Measurements from ENCODE around the gene CHST14.
"Not testable (repeated sequence)": the region's sequence is repeated elsewhere in the genome, so short reads cannot be mapped to it uniquely, and the experiment has no call there.

The CHST14 gene

DNA sequence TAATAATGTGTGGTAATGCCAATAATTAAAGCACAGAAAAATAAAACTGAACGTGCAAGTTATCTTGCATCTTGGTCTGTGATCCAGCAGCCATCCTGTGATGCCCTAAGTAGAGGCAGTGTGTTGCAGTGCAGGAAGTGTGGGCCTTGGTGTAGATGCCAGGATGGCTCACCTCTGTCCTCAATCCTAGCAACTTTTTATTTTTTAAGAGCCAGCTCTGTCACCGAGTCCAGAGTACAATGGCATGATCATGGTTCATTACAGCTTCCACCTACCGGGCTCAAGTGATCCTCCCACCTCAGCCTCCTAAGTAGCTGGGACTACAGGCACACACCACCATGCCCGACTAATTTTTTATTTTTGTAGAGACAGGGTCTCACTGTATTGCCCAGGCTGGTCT is 22.4 kb upstream of the CHST14 start:
- no peak for DNase-seq (ENCODE audit: low read depth)
- TF ChIP-seq, protein P1, sequence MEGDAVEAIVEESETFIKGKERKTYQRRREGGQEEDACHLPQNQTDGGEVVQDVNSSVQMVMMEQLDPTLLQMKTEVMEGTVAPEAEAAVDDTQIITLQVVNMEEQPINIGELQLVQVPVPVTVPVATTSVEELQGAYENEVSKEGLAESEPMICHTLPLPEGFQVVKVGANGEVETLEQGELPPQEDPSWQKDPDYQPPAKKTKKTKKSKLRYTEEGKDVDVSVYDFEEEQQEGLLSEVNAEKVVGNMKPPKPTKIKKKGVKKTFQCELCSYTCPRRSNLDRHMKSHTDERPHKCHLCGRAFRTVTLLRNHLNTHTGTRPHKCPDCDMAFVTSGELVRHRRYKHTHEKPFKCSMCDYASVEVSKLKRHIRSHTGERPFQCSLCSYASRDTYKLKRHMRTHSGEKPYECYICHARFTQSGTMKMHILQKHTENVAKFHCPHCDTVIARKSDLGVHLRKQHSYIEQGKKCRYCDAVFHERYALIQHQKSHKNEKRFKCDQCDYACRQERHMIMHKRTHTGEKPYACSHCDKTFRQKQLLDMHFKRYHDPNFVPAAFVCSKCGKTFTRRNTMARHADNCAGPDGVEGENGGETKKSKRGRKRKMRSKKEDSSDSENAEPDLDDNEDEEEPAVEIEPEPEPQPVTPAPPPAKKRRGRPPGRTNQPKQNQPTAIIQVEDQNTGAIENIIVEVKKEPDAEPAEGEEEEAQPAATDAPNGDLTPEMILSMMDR (conservative IDR thresholded peaks at IDR 0.05; ENCODE audit: control insufficient read depth, insufficient read depth, low read depth, low read length), result no peak
- H3K4me3 ChIP-seq (ENCODE audit: control insufficient read depth, low read depth, low read length), result no peak overlapping the region

DNA sequence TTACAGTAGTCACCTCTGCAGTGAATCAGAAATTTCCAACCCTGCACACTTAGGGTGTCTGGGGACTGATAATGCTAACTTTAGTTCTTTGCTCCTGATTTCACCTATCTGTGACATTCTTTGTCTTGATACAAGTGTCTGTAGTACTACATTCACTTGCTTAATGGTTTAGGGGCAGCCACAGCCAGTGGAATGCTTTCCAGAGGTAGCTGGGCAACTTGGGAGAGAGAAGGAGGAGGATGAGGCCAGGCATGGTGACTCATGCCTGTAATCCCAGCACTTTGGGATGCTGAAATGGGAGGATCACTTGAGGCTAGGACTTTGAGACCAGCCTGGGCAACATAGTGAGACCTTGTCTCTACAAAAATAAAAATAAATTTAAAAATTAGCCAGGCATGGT is 21.5 kb upstream of the CHST14 start:
- H3K4me3 ChIP-seq (ENCODE audit: control insufficient read depth, low read depth, low read length), result no peak overlapping the region
- TF ChIP-seq, protein P1 (conservative IDR thresholded peaks at IDR 0.05; ENCODE audit: control insufficient read depth, insufficient read depth, low read depth, low read length), result no peak
- DNase-seq (ENCODE audit: low read depth), result peak; percentile 46

DNA sequence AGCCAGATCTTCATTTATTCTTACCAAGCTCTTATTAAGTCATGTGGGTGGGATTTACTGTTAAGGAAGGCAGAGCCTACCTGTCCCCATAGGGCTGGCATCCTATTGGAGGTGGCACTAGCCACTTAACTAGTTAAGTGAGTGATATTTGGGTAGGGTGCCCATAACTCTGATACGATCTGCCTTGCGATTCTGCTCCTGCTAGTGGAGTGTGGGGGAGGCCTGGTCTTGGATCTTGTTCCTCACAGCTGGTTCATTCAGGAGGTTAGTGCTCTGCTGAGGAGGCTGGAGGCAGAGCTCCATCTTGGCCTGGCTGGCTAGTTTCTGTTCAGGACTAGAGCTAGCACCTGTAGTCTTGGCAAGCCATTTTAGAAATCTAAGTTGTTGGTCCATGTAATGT is 20.7 kb upstream of the CHST14 start:
- H3K4me3 ChIP-seq (ENCODE audit: control insufficient read depth, low read depth, low read length), result no peak overlapping the region
- TF ChIP-seq, protein P1 (conservative IDR thresholded peaks at IDR 0.05; ENCODE audit: control insufficient read depth, insufficient read depth, low read depth, low read length), result no peak
- DNase-seq (ENCODE audit: low read depth), result no peak

DNA sequence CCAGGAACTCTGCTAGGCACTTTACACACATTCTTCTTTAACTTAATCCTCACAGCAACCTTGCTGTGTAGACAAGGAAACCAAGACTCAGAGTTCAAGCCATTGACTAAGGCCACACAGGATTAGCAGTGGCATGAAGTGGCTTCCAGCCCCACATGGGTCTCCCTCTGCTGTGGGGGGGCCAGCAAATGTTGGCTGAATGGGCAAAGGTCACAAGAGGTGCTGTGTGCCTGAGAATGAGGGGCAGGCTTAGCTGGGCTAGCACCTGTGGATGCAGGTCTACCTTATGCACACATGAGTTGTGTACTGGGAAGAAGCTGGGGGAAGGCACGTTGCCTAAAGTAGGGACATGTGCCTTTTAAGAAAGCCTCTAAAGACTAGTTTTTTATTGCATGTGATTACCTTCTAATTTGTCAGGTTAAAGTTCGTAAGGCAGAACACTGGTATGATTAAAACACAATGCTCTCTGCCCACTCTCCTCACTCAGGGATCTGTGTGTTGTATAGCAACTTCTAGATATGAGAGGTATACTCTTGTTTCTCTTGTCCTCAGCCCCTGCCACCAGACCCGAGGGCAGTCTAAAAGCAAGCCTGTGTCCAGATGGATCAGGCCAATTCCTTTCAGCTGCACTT is 19.1 kb upstream of the CHST14 start:
- DNase-seq (ENCODE audit: low read depth), result no peak
- TF ChIP-seq, protein P1 (conservative IDR thresholded peaks at IDR 0.05; ENCODE audit: control insufficient read depth, insufficient read depth, low read depth, low read length), result no peak
- H3K4me3 ChIP-seq (ENCODE audit: control insufficient read depth, low read depth, low read length), result no peak overlapping the region

DNA sequence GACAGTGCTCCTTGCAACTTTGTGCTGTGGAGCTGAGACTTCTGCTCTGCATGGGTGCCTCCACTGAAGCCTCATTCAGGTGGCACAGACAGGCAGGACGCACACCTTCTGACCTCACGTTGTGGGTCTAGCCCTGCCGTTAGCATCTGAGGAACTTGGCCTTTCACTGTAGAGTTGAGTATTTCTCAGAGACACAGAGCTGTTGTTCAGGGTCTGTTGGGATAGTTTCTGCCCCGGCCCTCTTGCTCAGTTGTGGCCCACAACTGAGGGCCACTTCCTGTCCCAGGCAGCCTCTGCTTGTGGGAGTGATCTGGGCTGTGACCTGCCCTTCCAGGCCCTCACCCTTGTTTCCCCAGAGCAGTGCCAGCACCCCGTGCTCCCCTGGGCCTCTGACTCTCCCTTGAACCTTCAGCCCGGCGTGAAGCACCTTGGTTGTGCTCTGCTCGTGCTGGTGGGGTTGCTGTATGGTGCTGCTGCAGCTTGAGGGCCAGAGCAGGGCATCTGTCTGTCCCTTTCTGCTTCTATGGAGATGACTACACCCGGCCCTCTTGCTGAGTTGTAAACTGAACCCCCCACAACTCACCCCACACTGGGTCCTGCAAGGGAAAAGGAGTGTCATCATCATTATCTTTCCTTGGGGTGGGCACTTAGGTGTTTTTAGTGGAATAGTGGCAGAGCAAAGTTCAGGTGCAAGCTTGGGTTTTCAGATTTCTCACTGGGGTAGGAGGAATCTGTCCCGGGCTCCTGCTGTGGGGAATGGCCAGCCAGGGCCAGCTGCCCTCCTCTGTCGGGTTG is 18.3 kb upstream of the CHST14 start:
- DNase-seq (ENCODE audit: low read depth), result no peak
- H3K4me3 ChIP-seq (ENCODE audit: control insufficient read depth, low read depth, low read length), result no peak overlapping the region
- TF ChIP-seq, protein P1 (conservative IDR thresholded peaks at IDR 0.05; ENCODE audit: control insufficient read depth, insufficient read depth, low read depth, low read length), result no peak

DNA sequence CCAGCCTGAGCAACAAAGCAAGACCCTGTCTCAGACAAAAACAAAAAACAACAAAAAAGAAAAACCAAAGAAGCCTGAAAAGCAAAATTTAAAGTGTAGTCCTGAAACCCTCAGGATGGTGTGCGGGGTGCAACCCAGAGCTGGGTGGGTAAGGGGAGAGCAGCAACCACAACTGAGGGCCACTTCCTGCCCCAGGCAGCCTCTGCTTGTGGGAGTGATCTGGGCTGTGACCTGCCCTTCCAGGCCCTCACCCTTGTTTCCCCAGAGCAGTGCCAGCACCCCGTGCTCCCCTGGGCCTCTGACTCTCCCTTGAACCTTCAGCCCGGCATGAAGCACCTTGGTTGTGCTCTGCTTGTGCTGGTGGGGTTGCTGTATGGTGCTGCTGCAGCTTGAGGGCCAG is 16.8 kb upstream of the CHST14 start:
- DNase-seq (ENCODE audit: low read depth); H3K4me3 ChIP-seq (ENCODE audit: control insufficient read depth, low read depth, low read length): not testable (repeated sequence)

DNA sequence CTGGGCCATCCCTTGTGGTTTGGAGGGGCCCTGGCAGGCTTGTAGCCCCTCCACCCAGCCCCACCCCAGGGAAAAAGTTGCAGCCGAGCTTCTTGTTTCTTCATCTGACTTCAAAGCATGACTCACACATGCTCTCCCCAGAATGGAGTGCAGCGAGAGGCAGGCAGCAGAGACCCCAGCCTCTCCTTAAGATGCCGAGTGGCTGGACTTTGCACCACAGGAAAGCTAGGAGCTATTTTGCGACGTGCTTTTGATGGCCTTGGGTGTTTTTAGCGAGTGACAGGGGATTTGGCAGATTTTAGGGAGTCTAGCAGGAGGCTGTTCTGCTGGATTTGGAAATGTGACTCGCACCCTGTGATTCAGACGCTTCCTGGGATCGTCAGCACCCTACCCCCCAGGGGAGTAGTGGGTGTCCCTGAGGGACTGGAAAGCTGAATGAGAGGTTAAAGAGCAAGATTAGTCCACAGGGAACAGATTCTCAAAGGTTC is 15.8 kb upstream of the CHST14 start:
- TF ChIP-seq, protein P1 (conservative IDR thresholded peaks at IDR 0.05; ENCODE audit: control insufficient read depth, insufficient read depth, low read depth, low read length), result no peak
- H3K4me3 ChIP-seq (ENCODE audit: control insufficient read depth, low read depth, low read length), result no peak overlapping the region
- DNase-seq (ENCODE audit: low read depth), result peak; percentile 68
